Measurements from ENCODE around the gene DUSP28.

The DUSP28 gene

GRCh38 chr2:240588006-240588655, 28.0 kb downstream of the DUSP28 start:
- DNase-seq: no peak

GRCh38 chr2:240588669-240589068, 28.5 kb downstream of the DUSP28 start:
- no peak for DNase-seq

GRCh38 chr2:240589375-240589774, 29.2 kb downstream of the DUSP28 start:
- DNase-seq: no peak

- DNase-seq: no peak
These were observed 29.8 kb downstream of the DUSP28 start for GRCh38 chr2:240589850-240590525.

- no peak for DNase-seq
These were observed 30.5 kb downstream of the DUSP28 start for GRCh38 chr2:240590681-240591111.

GRCh38 chr2:240591226-240591625, 31.1 kb downstream of the DUSP28 start:
- DNase-seq: no peak

GRCh38 chr2:240591784-240592183, 31.6 kb downstream of the DUSP28 start:
- DNase-seq: no peak

GRCh38 chr2:240593026-240593702, 33.0 kb downstream of the DUSP28 start:
- peak; percentile 1 for DNase-seq

- peak; percentile 1 for DNase-seq
These were observed 33.7 kb downstream of the DUSP28 start for GRCh38 chr2:240593703-240594451.

GRCh38 chr2:240594511-240595380, 34.6 kb downstream of the DUSP28 start:
- DNase-seq: peak; percentile 2

GRCh38 chr2:240595381-240596079, 35.4 kb downstream of the DUSP28 start:
- DNase-seq: peak; percentile 61

- DNase-seq: peak; percentile 1
These were observed 35.9 kb downstream of the DUSP28 start for GRCh38 chr2:240596080-240596460.

GRCh38 chr2:240596491-240596931, 36.4 kb downstream of the DUSP28 start:
- DNase-seq: peak; percentile 1

GRCh38 chr2:240597054-240597418, 36.9 kb downstream of the DUSP28 start:
- peak; percentile 1 for DNase-seq

GRCh38 chr2:240597419-240598181, 37.4 kb downstream of the DUSP28 start:
- peak; percentile 1 for DNase-seq

- no peak for DNase-seq
These were observed 38.3 kb downstream of the DUSP28 start for GRCh38 chr2:240598311-240598911.

- no peak for DNase-seq
These were observed 39.0 kb downstream of the DUSP28 start for GRCh38 chr2:240599141-240599583.

GRCh38 chr2:240600451-240600961, 40.3 kb downstream of the DUSP28 start:
- no peak for DNase-seq

GRCh38 chr2:240601061-240601830, 41.1 kb downstream of the DUSP28 start:
- DNase-seq: no peak
